Muscle of back (tissue), 11 donors: ENCODE data around the gene WLS. TPM values are rescaled to one million over a fixed set of nuclear protein-coding genes. Genes with fewer than 3 reads are reported as not detected.
"Not testable (repeated sequence)": the region's sequence is repeated elsewhere in the genome, so short reads cannot be mapped to it uniquely, and the experiment has no call there.

Source experiments
- DNase-seq, 3 donors: peaks; one replicate each; pipeline versions ENCODE4 v3.0.0 to v3.0.0-alpha.2; 2013
- polyA plus RNA-seq, 10 donors: library from polyadenylated mRNA; unstranded; fragments of 120-200 nt; gene quantifications; one replicate each; pipeline ENCODE4 v1.2.1, GENCODE V29; 2013; ENCODE audit not compliant: insufficient read length in 10 of 10

WLS gene
- polyA plus RNA-seq, 10 donors, result 83.2 to 106 (median 93.0) TPM

- peak in 2 of 3 donors; percentile 48 to 50 for DNase-seq
These were observed 30.0 kb downstream of the WLS start for GRCh38 chr1:68202239-68202832.

- peak in 2 of 3 donors; percentile 64 to 73 for DNase-seq
These were observed 30.6 kb downstream of the WLS start for GRCh38 chr1:68201546-68202238.

- no peak for DNase-seq
These were observed 32.7 kb downstream of the WLS start for GRCh38 chr1:68199603-68200002.

- DNase-seq, result no peak
These were observed 33.6 kb downstream of the WLS start for GRCh38 chr1:68198752-68199151.

DNA sequence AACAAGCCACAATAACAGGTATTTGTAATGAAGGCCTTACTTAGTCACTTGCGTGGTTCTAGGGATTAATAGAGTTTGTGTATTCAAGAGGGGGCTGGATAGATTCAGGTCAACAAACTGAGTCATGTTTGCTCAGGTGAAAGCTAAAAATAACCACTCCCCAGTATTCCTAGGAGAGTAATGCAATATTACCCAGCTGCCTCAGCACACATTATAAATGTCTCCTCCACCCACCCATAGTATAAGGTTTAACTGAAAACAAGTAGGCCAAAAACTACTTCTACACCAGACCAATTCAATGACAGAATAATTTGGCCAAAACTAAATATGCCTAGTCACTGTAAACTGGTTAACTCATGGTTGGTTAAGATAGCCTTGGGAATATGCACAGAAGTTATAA, 34.4 kb downstream of the WLS start:
- DNase-seq, result no peak

- no peak for DNase-seq
These were observed 34.9 kb downstream of the WLS start for GRCh38 chr1:68197461-68197860.

DNA sequence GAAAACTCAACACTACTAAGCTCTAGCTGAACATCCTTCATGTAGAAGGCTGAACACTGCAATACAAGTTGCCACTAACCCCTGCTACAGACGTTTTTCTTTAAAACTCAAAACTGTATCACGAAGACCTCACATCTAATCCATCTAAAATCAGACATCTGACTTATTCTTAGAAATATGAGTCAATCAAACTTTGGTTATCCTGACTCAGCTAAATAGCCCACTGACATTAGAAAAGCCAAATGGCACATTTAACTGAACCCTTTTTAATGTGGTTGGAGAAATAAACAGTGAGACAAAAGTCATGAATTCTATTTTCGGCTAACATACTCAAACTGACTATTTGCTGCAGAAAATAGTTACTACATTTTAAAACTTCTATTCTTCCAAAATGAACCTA, 35.6 kb downstream of the WLS start:
- DNase-seq, result no peak

GRCh38 chr1:68191717-68192116, 40.6 kb downstream of the WLS start:
- DNase-seq, result no peak

DNA sequence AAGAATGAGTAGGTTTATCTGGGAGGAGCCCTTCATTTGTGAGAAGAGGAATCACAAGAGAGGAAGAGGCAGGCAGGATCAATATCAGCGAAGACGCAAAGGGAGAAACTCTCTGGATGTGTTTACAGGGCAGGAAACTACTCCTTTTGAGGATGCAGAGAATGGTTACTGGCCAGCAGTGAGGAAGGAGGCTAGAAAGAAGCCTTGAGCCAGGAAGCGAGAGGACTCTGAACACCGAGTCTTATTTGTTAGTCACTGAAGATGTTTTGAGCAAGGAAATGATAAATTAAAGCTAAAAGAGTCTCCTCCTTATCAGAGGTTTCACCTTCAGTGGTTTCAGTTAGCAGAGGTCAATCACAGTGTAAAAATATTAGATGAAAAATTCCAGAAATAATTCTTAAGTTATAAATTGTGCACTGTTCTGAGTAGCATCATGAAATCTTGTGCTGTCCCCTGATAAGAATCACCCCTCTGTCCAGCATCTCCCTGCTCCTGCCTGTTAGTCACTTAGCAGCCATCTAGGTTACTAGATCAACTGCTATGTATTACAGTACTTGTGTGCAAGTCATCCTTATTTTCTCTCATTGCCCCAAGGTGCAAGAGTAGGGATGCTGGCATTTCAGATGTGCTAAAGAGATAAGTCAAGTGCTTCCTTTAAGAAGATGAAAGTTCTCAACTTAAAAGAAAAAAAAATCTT, 43.5 kb downstream of the WLS start:
- DNase-seq, result no peak

DNA sequence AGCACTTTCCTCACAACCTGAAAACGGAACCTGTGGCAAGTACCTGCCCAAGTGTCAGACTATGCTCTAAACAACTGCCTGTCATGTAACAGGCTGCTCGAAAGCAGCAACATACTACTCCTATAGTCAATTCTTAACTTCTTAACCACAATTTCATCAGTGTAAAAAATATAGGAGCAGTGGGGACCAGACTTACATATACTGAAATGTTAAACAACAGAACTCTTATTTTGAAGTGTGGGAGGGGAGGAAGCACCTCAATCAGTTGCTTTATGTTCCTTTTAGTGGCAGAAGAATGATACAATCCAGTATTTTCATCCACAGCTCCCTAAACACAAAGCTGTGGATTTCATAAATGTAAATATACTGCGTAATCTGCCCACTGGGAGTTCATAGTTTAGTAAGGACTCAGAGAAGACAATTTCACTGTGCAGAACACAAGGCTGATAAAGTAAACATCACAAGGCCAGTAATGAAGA, 44.2 kb downstream of the WLS start:
- peak in 1 of 3 donors; percentile 41 for DNase-seq

- DNase-seq, result no peak
These were observed 46.6 kb downstream of the WLS start for GRCh38 chr1:68185743-68186142.

GRCh38 chr1:68183895-68184294, 48.4 kb downstream of the WLS start:
- DNase-seq, result no peak

DNA sequence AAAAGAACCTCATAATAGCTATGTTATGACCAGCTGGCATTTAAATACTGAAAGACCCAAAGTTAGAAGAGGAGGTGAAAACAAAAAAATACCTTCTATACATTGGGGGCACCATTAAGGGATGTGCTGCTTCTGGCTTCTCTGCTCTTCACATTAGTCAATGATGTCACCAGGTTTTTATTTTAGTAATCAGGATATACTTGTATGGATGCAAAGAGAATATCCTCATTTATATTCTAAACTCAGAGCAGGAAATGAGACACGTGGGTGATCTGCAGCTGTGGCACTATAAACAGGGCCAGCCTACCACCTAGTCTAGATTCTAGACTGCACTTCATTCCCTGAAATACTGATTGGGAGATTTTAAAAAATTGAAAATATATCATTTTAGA, 51.2 kb downstream of the WLS start:
- no peak for DNase-seq

DNA sequence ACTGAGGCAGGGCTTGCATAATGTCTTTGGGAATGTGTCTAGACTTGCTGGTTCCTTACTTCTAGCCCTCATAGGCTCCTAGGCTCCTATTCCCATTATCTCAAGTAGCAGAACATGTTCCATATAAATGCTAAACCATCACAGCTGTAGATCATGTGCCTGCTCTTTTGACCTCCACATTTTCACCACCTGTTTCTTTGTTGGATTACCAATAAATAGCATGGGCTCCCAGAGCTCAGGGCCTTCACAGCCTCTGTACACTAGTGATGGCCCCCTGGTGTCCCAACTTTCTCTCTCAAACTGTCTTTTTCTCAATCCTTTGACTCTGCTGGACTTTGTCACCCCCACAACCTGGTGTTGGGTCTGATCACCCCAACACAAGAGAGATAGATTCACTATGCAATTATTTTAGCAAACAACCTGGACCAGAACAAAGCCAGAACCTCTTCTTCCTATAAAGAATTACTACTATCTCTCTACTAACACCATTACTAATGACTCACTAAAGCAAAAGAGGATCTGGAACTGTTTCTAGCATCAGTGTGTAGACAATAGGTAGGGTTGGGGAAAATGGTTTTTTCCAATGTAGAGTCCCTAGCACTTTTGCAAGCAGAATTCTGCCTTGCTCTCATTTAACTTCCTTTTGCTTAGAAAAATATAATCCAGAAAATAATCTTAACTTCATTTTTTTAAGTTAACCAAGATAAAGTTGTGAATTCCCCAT, 51.7 kb downstream of the WLS start:
- DNase-seq, result no peak

DNA sequence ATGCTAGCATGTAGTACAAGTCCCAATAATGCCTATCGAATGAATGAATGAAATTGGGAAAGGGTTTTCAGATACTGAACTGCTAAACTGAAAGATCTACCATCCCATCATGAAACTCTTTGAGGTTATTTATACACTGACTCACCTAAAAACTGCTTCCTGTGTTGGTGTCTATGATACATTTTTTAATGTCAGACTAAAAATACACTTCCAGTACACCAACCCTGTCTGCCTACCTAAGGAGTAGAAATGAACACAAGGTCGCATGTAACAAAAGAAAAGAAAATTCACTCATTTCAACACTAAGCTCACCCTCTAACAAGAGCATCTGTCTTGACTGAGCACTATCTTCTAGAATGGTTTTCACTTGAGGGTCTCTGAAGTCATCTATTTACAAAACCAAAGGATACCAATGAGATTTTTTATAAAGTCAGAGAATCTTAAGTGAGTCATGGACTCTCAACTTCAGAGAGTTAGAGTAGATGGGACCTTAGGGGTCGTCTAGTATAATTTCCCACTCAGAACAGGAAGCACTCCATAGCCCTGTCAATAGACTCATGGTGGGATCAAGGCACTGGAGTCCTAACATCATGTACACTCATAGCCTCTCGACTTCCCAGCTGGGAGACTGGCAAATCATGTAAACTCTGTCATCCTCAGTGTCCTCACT, 53.4 kb downstream of the WLS start:
- no peak for DNase-seq

DNA sequence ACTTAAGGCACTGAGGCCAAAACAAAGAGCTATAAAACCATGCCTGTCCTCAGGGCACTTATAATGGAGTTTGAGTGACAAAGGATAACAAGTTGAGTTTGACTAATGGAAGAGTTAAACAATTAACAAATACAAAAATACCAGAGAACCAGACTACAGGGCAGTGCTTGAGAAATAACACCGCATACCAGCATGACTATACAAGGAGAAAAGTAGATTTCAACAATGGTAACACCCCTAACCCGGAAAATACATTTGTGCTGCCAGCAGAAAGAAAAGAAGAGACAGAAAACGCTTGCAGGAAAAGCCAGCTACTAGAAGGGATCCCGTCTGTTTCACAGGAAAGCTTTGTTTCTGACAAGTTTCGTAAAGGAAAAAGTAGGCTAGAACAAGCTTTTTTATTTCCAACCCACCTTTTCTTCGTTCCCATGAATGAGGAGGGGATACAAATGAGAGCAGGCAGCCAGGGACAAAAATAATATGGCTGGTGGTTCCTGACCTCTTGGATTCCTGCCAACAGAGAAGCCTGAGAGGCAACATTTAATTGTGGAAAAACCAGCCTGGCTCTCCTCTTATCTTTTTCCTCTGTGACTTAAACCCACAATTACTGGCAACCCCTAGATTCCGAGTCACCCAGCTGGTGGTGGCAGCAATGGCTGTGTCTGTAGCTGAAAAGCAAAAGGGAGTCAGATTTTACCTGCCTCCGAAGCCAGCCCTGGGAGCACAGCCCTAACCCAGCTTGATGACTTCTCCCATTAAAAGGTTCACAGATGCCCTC, 56.5 kb downstream of the WLS start:
- DNase-seq, result peak in 1 of 3 donors; percentile 24

GRCh38 chr1:68174738-68175113, 57.6 kb downstream of the WLS start:
- DNase-seq, result peak in 1 of 3 donors; percentile 35

DNA sequence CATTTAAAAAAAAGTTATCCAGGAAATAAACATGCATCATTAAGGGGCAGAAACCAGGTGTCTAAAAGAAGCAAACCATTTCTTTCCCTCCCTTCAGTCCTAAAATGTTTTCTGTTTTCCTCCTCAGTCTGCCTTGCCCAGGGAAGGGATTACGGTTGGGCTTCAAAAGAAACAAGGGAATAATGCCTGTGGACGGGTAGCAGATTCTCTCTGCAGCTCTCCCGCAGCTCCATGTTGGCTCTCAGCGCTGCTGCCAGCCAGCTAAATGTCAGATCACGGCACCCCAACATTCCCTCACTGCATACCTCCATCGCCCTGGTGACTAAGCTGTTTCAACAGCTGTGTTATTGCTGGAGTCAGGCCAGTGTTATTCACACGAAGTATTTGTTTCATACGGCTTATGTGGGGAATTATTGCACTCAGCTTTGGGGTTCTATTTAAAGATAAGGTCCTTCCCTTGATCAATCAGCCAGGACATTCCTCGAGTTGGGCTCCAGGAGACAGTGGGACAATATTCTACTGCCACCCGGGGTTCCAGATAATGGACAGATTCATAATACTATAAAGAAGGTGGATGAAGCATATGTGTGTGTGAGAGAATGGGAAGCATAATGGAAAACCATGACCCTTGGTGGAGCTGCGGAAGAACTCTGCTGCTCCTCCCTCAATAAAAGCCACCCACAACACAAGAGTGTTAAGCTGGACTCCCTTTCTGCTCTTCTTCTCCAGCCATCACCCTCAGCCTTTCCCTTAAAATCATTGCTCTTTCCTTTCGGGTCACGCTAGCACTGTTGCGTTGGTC, 58.2 kb downstream of the WLS start:
- DNase-seq, result peak; percentile 83 to 90 (median 89)

DNA sequence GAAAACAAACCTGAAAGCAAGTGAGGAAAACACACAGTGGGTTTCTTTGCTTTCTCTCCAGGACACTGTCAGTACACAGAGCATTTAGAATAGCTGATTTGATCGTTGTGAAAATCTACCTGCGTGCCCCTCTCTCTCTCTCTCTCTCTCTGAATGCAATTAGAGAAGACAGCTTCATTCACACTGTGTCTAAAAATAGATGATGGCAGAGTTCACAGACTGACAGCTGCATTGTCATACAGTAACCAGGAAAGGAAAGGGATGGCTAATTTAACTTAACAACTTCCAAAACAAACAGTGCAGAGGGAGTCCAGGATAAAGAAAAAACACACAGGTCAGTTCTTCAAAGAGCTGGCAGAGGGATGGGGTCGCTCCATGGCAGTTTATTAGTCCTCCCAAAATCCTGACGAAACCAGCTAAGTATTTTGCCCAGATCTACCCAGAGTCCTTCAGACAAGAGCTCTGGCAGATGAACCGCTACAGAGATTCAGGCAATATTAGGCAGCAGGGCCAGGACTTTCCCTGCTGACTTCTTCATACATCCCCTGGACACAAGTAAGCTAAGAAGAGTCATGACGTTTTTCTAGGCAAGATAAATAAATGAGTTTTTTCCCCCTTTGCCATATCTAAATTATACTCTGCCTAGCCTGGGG, 58.9 kb downstream of the WLS start:
- DNase-seq, result peak in 2 of 3 donors; percentile 40 to 64

DNA sequence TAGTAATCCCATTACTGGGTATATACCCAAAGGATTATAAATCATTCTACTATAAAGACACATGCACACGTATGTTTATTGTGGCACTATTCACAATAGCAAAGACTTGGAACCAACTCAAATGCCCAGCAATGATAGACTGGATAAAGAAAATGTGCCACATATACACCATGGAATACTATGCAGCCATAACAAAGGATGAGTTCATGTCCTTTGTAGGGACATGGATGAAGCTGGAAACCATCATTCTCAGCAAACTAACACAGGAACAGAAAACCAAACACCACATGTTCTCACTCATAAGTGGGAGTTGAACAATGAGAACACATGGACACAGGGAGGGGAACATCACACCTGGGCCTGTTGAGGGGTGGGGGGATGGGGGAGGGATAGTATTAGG, 60.5 kb downstream of the WLS start:
- not testable (repeated sequence) for DNase-seq
